IPS-NIHi11 (cell line): ENCODE measurements around the gene LURAP1L.

Source experiments
- DNase-seq: peaks from one replicate; pipeline ENCODE4 v3.0.0; 2012; ENCODE audit warnings: mixed read lengths, low spot score

LURAP1L gene

GRCh38 chr9:12813960-12814876 lies 39.4 kb downstream of the LURAP1L start:
- peak; percentile 16 for DNase-seq

GRCh38 chr9:12814877-12815237 lies 40.0 kb downstream of the LURAP1L start:
- no peak for DNase-seq

- no peak for DNase-seq
Observed at GRCh38 chr9:12815888-12816287, 41.1 kb downstream of the LURAP1L start.

GRCh38 chr9:12816656-12817101 lies 41.9 kb downstream of the LURAP1L start:
- DNase-seq, result no peak

- no peak for DNase-seq
Observed at GRCh38 chr9:12817702-12818101, 42.9 kb downstream of the LURAP1L start.

GRCh38 chr9:12818431-12819000 lies 43.7 kb downstream of the LURAP1L start:
- DNase-seq, result peak; percentile 5

- DNase-seq, result peak; percentile 20
Observed at GRCh38 chr9:12819436-12820185, 44.8 kb downstream of the LURAP1L start.

- no peak for DNase-seq
Observed at GRCh38 chr9:12822111-12822510, 47.3 kb downstream of the LURAP1L start.

- no peak for DNase-seq
Observed at GRCh38 chr9:12826924-12827565, 52.2 kb downstream of the LURAP1L start.

GRCh38 chr9:12833701-12834100 lies 58.9 kb downstream of the LURAP1L start:
- no peak for DNase-seq

GRCh38 chr9:12838546-12838945 lies 63.7 kb downstream of the LURAP1L start:
- DNase-seq, result no peak

GRCh38 chr9:12843735-12844134 lies 68.9 kb downstream of the LURAP1L start:
- no peak for DNase-seq

GRCh38 chr9:12846035-12846434 lies 71.2 kb downstream of the LURAP1L start:
- no peak for DNase-seq

GRCh38 chr9:12847561-12847960 lies 72.7 kb downstream of the LURAP1L start:
- DNase-seq, result no peak

GRCh38 chr9:12849486-12850003 lies 74.7 kb downstream of the LURAP1L start:
- DNase-seq, result no peak

- no peak for DNase-seq
Observed at GRCh38 chr9:12851341-12852090, 76.7 kb downstream of the LURAP1L start.

GRCh38 chr9:12853051-12853450 lies 78.2 kb downstream of the LURAP1L start:
- DNase-seq, result no peak

GRCh38 chr9:12854221-12854620 lies 79.4 kb downstream of the LURAP1L start:
- no peak for DNase-seq

GRCh38 chr9:12855066-12855465 lies 80.2 kb downstream of the LURAP1L start:
- DNase-seq, result no peak

- DNase-seq, result peak; percentile 31
Observed at GRCh38 chr9:12856603-12857002, 81.8 kb downstream of the LURAP1L start.

GRCh38 chr9:12859704-12860251 lies 85.0 kb downstream of the LURAP1L start:
- no peak for DNase-seq
